GM10248 (cell line): ENCODE measurements around the gene ZNF197.

Source experiments
- CTCF ChIA-PET: fragments of 300-600 bp; sonication (Branson Sonifier 250); formaldehyde crosslinking; extraction: SDS; loops from one replicate; lab custom pipeline; 2021; ENCODE audit warnings: antibody characterized with exemption; lab: Yijun Ruan, JAX
- POLR2A ChIA-PET: fragments of 350-650 bp; sonication (Branson Sonifier 250); formaldehyde crosslinking; extraction: SDS; loops from one replicate; lab custom pipeline; 2020; ENCODE audit warnings: antibody characterized with exemption; lab: Yijun Ruan, JAX
- DNase-seq: peaks from one replicate; pipeline ENCODE4 v3.0.0; 2012; ENCODE audit errors: extremely low spot score
- CTCF ChIP-seq: IDR thresholded peaks from 2 replicates; pipeline ENCODE4 v1.5.1; 2012; ENCODE audit warnings: mild to moderate bottlenecking, low read depth; ENCODE audit errors: extremely low read depth, missing control alignments, control extremely low read depth

ZNF197 gene

DNA sequence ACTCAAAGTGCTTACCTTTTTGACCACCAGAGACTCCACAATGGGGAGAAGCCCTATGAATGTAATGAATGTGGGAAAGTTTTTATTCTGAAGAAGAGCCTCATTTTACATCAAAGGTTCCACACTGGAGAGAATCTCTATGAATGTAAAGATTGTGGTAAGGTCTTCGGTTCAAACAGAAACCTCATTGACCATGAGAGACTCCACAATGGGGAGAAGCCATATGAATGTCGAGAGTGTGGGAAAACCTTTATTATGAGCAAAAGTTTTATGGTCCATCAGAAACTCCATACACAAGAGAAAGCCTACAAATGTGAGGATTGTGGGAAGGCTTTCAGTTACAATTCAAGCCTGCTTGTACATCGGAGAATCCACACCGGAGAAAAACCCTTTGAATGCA, 18.2 kb downstream of the ZNF197 start:
- ChIA-PET CTCF (no interaction called here), POLR2A (no interaction called here)
- DNase-seq = no peak

DNA sequence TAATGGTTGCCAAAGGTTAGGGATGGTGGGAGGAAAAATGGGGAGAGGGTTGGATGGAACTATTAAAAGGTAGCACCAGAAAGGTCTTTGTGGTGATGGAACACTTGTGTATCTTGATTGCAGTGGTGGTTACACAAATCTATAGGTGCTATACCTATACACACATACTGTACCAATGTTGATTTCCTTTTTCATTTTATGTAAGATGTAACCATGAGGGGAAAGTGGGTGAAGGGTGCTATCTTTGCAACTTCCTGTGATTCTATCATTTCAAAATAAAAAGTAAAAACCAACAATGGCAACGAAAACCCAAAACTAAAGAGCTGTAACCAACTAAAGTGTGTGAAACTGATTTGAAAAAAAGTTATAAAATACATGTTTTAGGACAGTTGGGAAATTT, 22.9 kb downstream of the ZNF197 start:
- DNase-seq = no peak
- CTCF ChIA-PET = interaction anchor here (0.7 to 0.8 kb wide), 2 partner anchors 10 kb away, joined by 3 read pairs; no protein-coding TSS in a partner anchor

More for the DNA sequence above, 18.2 kb downstream of the ZNF197 start:
- no peak for TF ChIP-seq CTCF

GRCh38 chr3:44648564-44649229, 23.9 kb downstream of the ZNF197 start, which contains the start of gene ZNF35:
Gene ZNF35, plus strand, starts transcription at chr3:44648732. Its CDS starts 2,336 bp downstream, at chr3:44651068.
- no peak for TF ChIP-seq CTCF
- CTCF ChIA-PET = interaction anchor here (0.7 kb wide), 1 partner anchor 9 kb away, joined by 3 read pairs; no protein-coding TSS in a partner anchor
- POLR2A ChIA-PET = no interaction called here
- DNase-seq = peak; percentile 91

More for the DNA sequence above, 22.9 kb downstream of the ZNF197 start:
- POLR2A ChIA-PET = no interaction called here
- TF ChIP-seq CTCF = no peak

GRCh38 chr3:44649709-44650108, 24.9 kb downstream of the ZNF197 start:
- TF ChIP-seq CTCF = no peak
- ChIA-PET CTCF (no interaction called here), POLR2A (no interaction called here)
- no peak for DNase-seq

- DNase-seq = no peak
- TF ChIP-seq CTCF = no peak
- ChIA-PET CTCF (interaction anchor here (1.1 kb wide), 1 partner anchor 9 kb away, joined by 3 read pairs; no protein-coding TSS in a partner anchor), POLR2A (no interaction called here)
These were observed 29.2 kb downstream of the ZNF197 start for GRCh38 chr3:44654039-44654438.

- TF ChIP-seq CTCF = no peak
- DNase-seq = no peak
- ChIA-PET CTCF (interaction anchor here (1.2 to 1.3 kb wide), 3 partner anchors 13 to 141 kb away, joined by 3 read pairs; no protein-coding TSS in a partner anchor), POLR2A (interaction anchor here (0.6 kb wide), 1 partner anchor 235 kb away, joined by 4 read pairs; no protein-coding TSS in a partner anchor)
These were observed 34.2 kb downstream of the ZNF197 start for GRCh38 chr3:44659015-44659414.
